ENCODE data around the gene REC114.
"Not testable (repeated sequence)": the region's sequence is repeated elsewhere in the genome, so short reads cannot be mapped to it uniquely, and the experiment has no call there.

Gene REC114

DNA sequence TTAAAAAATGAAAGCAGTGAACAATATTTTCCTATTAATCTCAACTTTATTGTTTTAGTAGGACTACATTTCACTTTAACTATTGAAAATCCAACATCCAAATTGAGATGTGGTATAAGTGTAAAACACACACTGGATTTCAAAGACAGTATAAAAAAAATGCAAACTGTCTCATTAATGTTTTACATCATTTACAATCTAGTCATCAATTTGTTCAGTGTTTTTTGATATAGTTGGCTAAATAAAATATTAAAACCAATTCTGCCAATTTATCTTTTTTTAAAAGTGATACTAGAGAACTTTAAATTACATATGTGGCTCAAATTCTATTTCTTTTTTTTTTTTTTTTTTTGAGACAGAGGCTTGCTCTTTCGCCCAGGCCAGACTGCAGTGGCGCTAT lies 95.2 kb downstream of the REC114 start:
- no peak for DNase-seq (ENCODE audit: low read depth)

DNA sequence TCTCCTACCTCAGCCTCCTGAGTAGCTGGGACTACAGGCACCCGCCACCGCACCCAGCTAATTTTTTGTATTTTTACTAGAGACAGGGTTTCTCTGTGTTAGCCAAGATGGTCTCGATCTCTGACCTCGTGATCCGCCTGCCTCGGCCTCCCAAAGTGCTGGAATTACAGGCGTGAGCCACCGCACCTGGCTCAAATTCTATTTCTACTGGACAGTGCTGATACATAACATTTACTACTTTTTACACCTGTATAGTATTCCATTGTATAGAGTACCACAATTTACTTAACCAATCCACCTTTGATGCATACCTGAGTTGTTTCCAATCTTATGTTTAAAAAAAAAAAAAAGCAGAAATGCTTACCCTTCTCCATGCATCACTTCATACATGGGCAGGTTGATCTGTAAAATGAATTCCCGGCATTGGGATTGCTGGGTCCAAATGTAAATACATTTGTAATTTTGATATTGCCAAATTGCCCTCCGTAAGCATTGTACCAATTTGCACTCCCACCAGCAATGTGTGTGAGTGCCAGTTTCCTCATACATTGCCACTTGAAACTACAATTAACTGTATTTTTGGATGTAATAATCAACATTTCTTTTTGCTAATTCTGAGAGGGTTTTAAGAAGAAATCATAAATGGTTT lies 95.7 kb downstream of the REC114 start:
- no peak for DNase-seq (ENCODE audit: low read depth)

DNA sequence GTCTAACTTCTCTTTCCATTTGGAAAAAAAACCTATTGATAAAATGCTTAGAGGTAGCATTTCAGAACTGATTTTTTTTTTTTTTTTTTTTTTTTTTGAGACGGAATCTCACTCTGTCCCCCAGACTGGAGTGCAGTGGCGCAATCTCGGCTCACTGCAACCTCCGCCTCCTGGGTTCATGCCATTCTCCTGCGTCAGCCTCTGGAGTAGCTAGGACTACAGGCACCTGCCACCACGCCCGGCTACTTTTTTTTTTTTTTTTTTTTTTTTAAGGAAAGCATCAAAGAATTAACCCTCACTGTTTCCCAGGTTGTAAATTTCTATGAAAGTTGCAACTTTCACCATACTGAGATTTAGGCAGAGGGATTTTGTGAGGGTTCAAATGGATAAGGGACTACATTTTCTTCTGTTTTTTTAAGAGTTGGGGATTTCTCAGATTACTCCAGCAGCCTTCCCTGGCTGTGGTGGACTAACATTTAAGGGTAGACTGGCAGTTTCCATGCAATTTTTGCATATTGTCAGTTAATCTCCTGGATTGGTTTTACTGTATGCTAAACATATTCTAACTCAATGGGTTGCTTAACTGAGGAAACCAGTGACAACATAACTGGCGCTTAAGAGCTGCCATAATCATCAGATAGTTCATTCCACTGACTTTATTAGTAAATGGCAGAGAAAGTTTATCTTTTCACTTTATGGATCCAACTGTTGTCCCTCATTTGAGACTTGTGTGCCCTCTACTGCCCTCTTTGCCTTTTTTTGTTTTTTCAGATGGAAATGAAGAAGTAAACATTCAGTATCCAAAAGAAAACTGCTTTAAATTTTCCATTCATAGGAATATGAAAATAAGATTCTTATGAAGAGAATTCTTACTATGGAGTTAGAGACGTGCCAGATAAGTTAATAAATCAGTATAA lies 96.5 kb downstream of the REC114 start:
- DNase-seq (ENCODE audit: low read depth): no peak

DNA sequence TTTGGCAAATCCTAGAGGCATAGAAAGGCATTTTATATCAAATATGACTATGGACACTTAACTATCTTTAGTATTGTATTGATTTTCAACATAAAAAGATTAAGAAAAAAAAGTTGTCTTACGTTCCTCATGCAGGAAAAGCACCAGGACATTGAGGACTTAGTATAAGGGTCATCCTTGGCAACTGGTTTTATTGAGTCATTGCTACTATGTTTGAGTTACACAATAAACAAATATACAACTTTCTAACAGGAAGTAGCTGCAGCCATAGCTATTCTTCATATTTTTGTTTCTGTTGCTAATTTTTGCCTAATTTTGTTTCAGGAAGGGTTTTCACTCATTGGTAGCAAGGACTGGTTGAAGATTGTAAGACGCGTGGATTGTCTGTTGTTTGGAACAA lies 97.2 kb downstream of the REC114 start:
- DNase-seq (ENCODE audit: low read depth): no peak

DNA sequence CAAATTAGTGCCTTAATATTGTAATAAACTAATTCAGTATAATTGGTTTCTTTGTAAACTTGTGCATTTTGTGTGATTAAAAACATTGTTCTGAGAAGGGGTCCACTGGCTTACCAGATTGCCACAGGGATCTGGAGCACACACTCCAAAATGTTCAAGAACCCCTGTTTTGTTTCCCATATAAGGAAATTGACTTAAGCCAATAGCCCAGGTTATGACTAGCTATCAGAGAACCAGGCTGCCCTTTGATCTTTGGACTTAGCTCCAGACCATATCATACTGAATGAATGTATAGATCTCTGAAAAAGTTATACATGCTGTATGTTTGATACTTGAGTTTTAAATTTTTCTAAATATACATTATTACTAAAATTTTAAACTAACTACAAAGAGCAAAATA lies 98.5 kb downstream of the REC114 start:
- no peak for DNase-seq (ENCODE audit: low read depth)

DNA sequence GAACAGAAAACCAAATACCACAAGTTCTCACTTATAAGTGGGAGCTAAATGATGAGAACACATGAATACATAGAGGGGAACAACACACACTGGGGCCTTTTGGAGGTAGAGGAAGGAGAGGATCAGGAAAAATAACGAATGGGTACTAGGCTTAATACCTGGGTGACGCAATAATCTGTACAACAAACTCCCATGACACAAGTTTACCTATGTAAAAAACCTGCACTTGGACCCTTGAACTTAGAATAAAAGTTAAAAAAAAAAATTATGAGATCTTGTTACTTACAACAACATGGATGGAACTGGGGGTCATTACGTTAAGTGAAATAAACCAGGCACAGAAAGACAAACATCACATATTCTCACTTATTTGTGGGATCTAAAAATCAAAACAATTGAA lies 106.0 kb downstream of the REC114 start:
- DNase-seq (ENCODE audit: low read depth): not testable (repeated sequence)

DNA sequence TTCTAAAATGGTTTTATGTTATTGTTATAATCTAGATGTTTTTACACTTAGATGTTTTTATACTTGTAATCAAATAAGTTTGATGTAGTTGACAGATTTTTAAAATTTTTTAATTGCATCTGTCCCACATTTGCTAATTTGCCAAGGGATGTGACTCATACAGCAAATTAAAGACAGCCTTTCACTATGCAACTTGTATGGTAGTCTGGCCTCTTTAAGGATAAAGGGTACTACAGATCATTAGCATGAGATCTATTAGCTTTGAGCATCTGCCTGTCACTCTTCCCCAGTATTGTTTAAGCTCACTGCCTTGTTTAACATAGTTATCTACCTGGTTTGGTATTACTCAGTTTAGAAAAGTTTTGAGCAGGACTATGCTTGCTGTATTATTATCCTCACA lies 107.2 kb downstream of the REC114 start:
- DNase-seq (ENCODE audit: low read depth): no peak

DNA sequence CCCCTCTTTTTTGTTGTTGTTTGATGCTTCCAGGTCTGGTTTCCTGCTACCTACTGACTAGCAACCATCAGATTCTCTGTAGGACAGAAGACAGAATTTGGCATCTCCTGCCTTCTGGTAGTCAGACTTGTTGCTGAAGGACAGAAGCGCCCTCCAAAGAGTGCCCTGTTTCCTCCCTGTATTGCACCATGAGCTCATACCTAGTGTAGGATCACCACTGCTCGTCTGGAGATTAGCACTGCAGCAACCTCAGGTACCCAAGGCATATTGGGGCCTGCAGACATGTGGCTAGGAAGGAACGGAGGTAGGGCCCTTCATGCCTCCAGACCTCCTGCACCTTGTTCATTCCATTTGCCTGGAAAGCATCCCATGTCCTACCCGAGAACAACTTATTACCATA lies 112.1 kb downstream of the REC114 start:
- DNase-seq (ENCODE audit: low read depth): no peak

DNA sequence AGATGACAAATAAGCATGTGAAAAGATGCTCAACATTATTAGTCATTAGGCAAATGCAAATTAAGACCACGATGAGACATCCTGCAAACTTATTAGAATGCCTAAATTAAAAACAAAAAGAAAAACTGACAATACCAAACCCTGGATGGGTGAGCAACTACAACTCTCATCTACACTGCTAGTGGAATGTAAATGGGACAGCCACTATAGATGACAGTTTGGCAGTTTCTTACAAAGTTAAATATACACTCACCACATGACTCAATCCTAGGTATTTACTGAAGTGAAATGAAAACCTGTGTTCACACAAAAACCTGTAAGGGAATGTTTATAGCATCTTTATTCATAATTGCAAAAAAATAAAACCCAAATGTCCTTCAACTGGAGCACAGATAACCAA lies 115.6 kb downstream of the REC114 start:
- DNase-seq (ENCODE audit: low read depth): no peak

DNA sequence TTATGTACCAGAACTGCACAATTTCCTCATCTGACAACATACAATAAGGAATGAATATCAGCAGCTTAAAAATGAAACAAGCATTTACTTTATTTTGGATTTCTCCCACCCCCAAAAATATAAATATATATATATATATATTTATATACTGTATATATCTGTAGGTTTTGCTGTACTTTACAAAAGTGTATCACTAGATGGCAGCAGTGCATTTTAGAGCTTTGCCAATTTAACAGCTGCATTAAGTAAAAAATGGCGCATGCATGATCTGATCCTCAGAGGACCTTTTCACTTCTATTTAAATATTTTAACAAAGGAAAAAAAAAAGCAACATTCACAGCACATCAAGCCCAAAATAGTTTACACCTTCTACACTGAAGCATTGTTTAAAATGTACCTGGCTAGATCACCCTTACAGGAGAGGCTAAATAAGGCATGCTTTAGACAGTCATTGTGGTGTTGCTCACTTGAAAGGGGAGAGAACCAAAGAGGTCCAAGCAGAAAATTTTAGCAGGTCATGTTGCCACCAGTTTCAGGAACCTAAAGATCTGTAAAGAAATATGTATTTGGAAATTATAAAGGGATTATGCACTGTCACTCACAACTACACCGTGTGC lies 117.6 kb downstream of the REC114 start:
- DNase-seq (ENCODE audit: low read depth): peak; percentile 24

DNA sequence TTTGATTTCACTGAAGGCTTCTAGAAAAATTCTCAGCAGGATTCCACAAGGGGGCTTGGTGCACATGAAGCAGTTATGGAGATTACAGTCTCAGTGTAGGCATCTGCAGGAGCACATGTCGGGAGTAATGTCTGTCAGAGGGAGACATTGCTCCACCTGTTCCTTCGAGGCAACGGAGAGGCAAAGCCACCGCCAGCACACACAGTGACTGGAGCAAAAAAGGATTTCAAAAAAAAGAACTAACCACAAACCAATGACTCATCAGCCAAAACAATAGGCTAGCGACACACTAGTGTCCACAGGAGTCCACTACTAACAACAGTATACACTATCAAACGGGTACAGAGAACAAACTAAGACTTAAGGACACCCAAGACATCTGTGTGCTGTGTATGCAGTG lies 121.3 kb downstream of the REC114 start:
- peak; percentile 21 for DNase-seq (ENCODE audit: low read depth)

DNA sequence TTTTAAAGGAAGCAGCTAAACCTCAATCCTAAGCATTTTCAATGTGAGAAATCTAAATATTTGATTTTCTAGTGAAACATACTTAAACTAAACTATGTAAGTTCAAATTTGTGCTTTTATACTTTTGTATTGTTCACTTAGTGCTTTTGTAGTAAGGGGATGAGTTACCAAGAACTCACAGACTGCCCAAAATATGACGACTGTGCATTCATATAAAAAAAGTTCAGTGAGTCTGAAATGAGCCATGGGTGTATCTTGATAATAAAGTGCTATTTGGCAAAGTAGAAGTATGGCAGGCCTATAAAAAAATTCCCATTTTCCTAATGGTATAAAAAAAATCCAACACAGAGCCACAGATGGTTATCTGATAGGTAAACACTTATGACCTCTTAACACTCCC lies 124.1 kb downstream of the REC114 start:
- DNase-seq (ENCODE audit: low read depth): no peak

DNA sequence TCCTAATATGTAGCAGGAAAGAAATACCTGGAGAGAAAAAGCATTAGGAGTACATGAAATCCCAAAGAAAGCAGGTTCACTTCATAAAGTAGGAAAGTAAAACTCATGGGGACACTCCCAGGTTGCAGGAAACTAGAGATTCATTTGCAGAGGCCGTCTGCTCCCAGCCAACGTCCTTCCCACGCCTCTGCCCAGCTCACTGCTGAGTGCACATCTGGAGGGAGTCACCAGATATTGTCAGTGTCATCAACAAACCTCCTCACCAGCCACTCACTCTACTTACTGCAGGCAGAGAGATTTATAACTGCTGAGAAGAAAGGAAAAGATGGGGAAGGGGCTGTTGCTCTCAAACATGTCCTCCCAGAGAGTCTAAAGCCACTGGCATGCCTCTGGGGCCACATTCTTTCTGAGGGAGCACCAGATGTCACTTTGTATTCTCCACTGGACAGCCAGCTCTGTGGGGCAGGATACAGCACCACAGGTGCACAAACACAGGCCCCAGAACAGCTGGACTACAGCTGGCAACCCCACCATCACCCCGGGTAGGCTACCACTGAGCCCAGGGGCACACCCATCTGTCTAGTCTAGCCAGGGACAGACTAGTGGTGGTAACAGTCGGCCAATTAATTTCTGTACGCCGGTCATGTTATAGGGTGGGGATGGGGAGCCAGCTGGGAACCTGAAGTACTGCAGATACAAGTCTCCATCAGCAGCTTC lies 125.8 kb downstream of the REC114 start:
- no peak for DNase-seq (ENCODE audit: low read depth)

DNA sequence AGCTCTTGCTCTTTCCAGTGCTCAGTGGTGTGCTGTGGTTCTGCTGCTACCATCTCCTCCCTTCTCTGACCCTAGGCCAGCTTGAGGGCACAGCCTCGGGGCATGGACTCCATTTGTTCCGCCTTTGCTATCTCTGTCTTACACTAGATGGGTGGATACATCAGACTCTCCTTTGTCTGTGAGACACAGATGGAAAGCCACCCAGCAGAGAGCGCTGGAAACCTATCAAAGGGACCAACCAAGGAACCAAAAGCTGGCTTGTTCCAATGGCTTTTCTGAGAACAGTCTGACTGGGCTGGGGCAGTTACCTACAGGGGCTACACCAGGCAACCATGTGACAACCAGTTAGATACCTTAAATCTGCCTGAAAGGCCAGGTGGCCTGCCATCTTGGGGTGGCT lies 126.4 kb downstream of the REC114 start:
- no peak for DNase-seq (ENCODE audit: low read depth)

DNA sequence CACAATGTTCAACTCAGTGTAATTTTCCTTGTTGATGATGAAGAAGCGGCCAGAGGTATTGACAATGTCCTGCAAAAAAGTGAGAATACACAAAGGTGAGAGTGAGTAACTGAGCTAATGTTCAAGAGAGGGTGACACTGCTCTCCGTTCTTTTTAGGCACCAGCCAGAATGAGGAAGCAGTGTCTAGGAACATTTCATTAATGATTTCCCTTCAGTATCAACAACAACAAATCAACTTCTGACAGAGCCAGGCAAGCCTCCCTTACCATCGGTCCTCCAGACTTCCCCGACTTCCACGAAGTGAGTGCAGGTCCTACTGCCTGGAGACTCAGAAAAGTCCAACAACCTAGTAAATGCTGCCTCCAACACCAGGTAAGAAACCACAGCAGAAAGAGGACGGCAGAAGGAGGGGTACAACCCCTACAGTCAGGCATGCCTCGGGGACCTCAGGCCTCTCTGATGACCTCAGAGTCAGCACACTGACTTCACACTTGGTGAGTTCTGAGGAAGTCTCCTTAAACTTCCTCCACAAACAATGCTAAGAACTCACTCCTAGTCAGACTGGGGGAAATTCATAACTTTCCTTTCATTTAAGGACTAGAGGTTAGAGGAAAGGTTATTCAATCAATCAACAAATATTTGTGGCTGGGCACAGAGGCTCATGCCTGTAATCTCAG lies 127.5 kb downstream of the REC114 start:
- DNase-seq (ENCODE audit: low read depth): no peak

DNA sequence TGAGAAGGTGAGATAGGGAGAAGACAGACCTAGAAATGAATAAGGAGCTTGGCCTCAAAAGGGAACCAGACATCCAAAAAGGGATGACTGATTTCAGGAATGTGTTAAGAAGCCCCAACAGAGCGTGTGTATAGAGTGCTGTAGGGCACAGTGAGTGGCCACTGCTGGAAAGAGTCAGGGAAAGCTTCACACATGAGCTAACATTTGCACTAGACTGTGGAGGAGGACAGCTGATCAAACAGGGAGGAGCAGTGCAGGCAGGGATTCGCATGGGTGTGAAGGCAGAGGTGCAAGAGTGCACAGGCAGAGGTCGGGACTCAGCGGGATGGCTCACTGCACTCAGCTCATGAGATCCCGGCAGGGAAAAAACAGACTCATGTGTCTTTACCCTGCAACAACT lies 128.4 kb downstream of the REC114 start:
- DNase-seq (ENCODE audit: low read depth): no peak

DNA sequence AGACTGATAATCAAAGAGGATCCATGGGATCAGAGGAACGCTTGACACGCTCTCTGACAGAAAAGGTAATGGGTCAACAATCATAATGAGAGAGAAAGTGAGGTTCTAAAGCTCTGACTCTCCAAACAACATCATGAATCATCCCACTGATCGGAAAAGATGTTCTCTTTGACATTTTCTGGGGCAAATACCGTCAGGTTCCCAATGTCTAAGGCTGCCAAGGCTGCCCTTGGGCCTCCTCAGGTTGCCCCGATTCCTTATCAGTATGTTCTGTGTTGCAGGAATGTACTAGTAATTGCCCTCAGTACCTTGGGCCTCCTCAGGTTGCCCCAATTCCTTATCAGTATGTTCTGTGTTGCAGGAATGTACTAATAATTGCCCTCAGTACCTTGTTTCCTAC lies 129.3 kb downstream of the REC114 start:
- DNase-seq (ENCODE audit: low read depth): no peak

DNA sequence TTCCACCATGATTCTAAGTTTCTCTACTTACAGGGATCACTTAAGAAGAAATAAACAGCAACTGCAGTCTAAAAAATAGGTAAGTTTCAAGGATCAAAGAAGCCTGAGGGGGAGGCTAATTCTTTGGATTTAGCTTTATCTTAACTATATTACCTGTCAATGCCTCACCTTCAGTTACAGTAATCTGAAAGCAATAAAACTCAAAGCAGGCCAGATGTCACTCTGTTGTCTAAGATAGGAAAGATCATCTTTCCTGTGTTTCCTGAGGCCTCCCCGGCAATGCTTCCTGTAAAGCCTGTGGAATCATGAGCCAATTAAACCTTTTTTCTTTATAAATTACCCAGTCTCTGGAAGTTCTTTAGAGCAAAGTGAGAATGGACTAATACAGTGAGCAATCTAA lies 130.1 kb downstream of the REC114 start:
- DNase-seq (ENCODE audit: low read depth): no peak

DNA sequence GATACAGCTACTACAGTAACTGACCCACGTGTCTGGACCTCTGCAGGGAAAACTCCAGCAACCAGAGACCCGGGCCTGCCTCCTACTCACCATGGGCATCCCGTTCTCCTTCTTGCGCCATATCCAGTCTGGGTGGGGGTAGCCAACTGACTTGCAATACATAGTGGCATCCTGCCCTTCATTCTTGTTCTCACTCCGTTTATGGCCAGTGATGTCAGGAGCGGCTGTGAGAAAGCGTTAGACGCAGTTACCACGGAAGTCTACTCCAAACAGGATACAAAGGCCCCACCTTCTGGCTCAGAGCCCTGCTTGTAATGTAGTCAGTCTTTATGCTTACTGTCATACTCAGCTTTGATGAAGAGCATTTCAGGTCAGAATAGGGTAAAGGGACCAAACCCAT lies 130.6 kb downstream of the REC114 start:
- DNase-seq (ENCODE audit: low read depth): no peak

DNA sequence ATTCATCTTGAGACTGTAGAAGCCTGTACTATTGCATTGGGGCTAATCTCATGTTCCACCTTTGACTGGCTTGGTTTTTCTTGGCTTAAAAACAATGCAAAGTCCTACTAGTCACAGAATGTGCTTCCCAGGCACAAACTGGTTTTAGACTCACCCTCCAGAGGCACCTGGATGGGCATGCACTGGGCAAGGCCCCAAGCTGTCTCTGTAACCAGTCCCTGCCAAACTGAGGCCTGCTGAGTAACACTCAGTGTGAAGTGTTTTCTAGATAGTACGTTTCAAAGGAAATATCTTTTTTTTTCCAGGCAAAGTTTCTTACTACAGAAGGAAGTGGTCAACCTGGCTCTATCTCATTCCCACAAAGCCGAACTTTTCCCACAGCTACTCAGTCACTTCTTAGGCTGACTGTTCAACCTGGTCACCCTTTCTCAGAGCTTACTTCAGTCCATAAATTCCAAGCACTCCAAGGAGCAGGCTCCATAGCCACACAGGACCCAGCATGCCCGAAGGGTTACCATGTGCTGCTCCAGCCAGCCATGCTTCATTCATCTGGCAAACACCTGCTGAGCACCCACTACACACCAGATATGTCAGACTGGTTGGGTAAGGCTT lies 132.8 kb downstream of the REC114 start:
- DNase-seq (ENCODE audit: low read depth): no peak

DNA sequence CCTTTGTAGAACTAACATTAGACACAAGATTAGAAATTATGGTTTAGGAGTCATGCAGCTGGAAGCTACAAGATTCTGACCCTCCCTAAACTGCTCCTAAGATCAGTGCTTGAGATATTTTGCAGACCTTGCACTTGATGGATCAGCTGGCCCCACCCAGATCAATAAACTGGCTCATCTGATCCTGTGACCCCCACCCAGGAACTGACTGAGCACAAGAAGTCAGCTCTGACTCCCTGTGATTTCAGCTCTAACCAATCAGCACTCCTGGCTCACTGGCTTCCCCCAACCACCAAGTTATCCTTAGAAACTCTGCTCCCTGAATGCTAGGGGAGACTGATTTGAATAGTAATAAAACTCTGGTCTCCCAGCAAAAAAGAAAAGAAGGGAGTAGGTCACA lies 134.6 kb downstream of the REC114 start:
- not testable (repeated sequence) for DNase-seq (ENCODE audit: low read depth)

DNA sequence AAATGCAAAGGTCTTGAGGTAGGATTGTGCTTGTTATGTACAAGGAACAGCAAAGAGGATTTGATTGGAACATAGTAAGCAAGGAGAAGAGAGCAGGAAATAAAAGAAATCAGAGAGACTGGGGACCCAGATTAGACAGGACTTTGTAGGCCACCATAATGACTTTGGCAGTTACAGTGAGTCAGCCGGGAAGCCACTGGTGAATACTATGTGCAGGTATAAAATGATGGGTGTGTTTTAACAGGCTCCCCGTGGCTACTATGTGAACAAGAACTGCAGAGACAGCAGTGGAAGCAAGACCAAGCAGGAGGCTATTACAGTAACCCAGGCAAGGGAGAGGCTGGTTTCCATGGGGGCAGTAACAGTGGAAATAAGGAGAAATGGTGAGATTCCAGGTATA lies 135.1 kb downstream of the REC114 start:
- DNase-seq (ENCODE audit: low read depth): no peak

All from GM04504 (cell line).